Left ventricle myocardium inferior (tissue), 1 donor: ENCODE results near the gene FNDC8. TPM values are rescaled to one million over a fixed set of nuclear protein-coding genes. Genes with fewer than 3 reads are reported as not detected.

Source experiments
- DNase-seq: peaks from one replicate; pipeline ENCODE4 v3.0.0-alpha.2; 2020
- H3K27ac ChIP-seq: fragments of 200-600 bp; replicated peaks from 2 replicates; pipeline ENCODE4 v1.8.0; 2021
- H3K27me3 ChIP-seq: fragments of 200-600 bp; 2 replicates; pipeline ENCODE4 v1.8.0; 2021; ENCODE audit warnings: low read depth
- H3K36me3 ChIP-seq: fragments of 200-600 bp; 2 replicates; pipeline ENCODE4 v1.8.0; 2021
- H3K4me1 ChIP-seq: fragments of 200-600 bp; 2 replicates; pipeline ENCODE4 v1.8.0; 2021
- H3K4me3 ChIP-seq: fragments of 200-600 bp; 2 replicates; pipeline ENCODE4 v1.8.0; 2021; ENCODE audit warnings: mild to moderate bottlenecking, moderate library complexity
- H3K9me3 ChIP-seq: fragments of 200-600 bp; replicated peaks from 2 replicates; pipeline ENCODE4 v1.8.0; 2021
- CTCF ChIP-seq: fragments of 200-600 bp; IDR thresholded peaks from 2 replicates; pipeline ENCODE4 v1.8.0; 2021; ENCODE audit warnings: antibody characterized with exemption, mild to moderate bottlenecking, borderline replicate concordance
- intact Hi-C: fragments of 100-400 bp; cut with micrococcal nuclease; formaldehyde crosslinking; loops from one replicate; pipeline ENCODE4 v1.11.0; 2022
- total RNA-seq: library from RNA; stranded (reverse); fragmentation: NEBNext Ultra II Directional; extraction: Animal tissue kit (Norgen Biotek cat#: 25700); gene quantifications from one replicate; pipeline ENCODE4 v1.2.1, GENCODE V29; 2021
- donor health status: DM: no; HTN: yes; CAD: no; lungs with severe emphysema.

Gene FNDC8
- total RNA-seq, 1 donor from 2014 or later = not detected

DNA sequence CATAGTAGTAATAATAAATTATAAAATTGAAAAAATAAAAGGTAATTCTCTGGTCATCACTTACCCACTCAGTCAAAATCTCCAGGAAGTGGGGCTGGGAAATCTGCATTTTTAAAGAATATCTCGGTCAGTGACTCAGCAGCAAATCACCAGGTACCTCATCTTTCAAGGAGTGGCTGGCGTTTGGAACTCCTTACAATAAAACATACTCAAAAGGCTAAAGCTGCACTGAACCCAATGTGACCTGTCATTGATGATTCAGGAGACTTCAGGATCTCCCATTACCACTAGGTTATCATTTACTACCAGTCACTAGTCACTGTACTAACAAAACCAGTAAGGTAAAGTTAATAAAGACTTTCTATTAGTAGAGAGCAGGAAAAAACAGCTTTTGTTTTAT is 36.4 kb upstream of the FNDC8 start:
- TF ChIP-seq CTCF = no peak
- H3K4me1 ChIP-seq = peaks cover 36% of the 10 kb centered on the region
- H3K36me3 ChIP-seq = no peaks in the 10 kb centered on the region
- H3K27me3 ChIP-seq = no peaks in the 10 kb centered on the region
- no peaks in the 10 kb centered on the region for H3K9me3 ChIP-seq
- no peak for DNase-seq
- no peak overlapping the region for H3K27ac ChIP-seq
- intact Hi-C loops = no loop called here
- no peak overlapping the region for H3K4me3 ChIP-seq

DNA sequence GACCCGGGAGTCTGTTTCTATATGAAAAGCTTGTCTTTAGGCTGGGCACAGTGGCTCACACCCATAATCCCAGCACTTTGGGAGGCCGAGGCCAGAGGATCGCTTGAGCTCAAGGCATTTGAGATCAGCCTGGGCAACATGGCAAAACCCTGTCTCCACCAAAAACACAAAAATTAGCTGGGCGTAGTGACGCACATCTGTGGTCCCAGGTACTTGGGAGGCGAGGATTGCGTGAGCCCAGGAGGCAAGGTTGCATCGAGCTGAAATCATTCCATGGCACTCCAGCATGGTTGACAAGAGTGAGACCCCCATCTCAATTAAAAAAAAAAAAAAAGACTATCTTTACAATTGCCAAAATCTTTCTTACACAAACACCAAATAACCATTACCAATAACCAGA is 35.3 kb upstream of the FNDC8 start:
- H3K27me3 ChIP-seq = no peaks in the 10 kb centered on the region
- no peak overlapping the region for H3K27ac ChIP-seq
- H3K36me3 ChIP-seq = no peaks in the 10 kb centered on the region
- peaks cover 37% of the 10 kb centered on the region for H3K4me1 ChIP-seq
- no peak overlapping the region for H3K4me3 ChIP-seq
- no peak for DNase-seq
- intact Hi-C loops = no loop called here
- H3K9me3 ChIP-seq = no peaks in the 10 kb centered on the region
- no peak for TF ChIP-seq CTCF

GRCh38 chr17:35086931-35087573 is 34.4 kb upstream of the FNDC8 start:
- H3K4me3 ChIP-seq = no peak overlapping the region
- intact Hi-C loops = no loop called here
- TF ChIP-seq CTCF = no peak
- DNase-seq = no peak
- no peak overlapping the region for H3K27ac ChIP-seq
- peaks cover 29% of the 10 kb centered on the region for H3K4me1 ChIP-seq
- no peaks in the 10 kb centered on the region for H3K36me3 ChIP-seq
- no peaks in the 10 kb centered on the region for H3K9me3 ChIP-seq
- H3K27me3 ChIP-seq = no peaks in the 10 kb centered on the region

GRCh38 chr17:35087731-35088355 is 33.6 kb upstream of the FNDC8 start:
- intact Hi-C loops = no loop called here
- no peaks in the 10 kb centered on the region for H3K36me3 ChIP-seq
- peaks cover 25% of the 10 kb centered on the region for H3K4me1 ChIP-seq
- peak overlapping the region; percentile 86 for H3K27ac ChIP-seq
- TF ChIP-seq CTCF = no peak
- DNase-seq = no peak
- no peaks in the 10 kb centered on the region for H3K9me3 ChIP-seq
- H3K4me3 ChIP-seq = peak overlapping the region; percentile 91
- H3K27me3 ChIP-seq = no peaks in the 10 kb centered on the region

GRCh38 chr17:35088356-35088880 is 33.0 kb upstream of the FNDC8 start:
- Histone ChIP-seq H3K27me3 (no peaks in the 10 kb centered on the region), H3K9me3 (no peaks in the 10 kb centered on the region), H3K4me3 (peak overlapping the region; percentile 91), H3K27ac (peak overlapping the region; percentile 86), H3K36me3 (no peaks in the 10 kb centered on the region), H3K4me1 (peaks cover 25% of the 10 kb centered on the region)
- DNase-seq = peak; percentile 46
- intact Hi-C loops = no loop called here
- no peak for TF ChIP-seq CTCF
